ENCODE data around the gene MIS18A.

Gene MIS18A

GRCh38 chr21:32320726-32321125, 41.9 kb upstream of the MIS18A start:
- Histone ChIP-seq H3K27me3 (no peaks in the 10 kb centered on the region), H3K4me1 (no peaks in the 10 kb centered on the region), H3K9me3 (no peaks in the 10 kb centered on the region), H3K4me3 (ENCODE audit: low read depth, low read length) (no peak overlapping the region), H3K36me3 (peaks cover 98% of the 10 kb centered on the region)
- peak; percentile 37 for DNase-seq
- no peak for TF ChIP-seq CTCF (IDR thresholded peaks at IDR 0.05; ENCODE audit: low read depth, low read length)

GRCh38 chr21:32320059-32320458, 41.2 kb upstream of the MIS18A start:
- H3K4me1 ChIP-seq, result no peaks in the 10 kb centered on the region
- TF ChIP-seq CTCF (IDR thresholded peaks at IDR 0.05; ENCODE audit: low read depth, low read length), result no peak
- H3K36me3 ChIP-seq, result peaks cover 96% of the 10 kb centered on the region
- DNase-seq, result no peak
- no peaks in the 10 kb centered on the region for H3K27me3 ChIP-seq
- no peak overlapping the region for H3K4me3 ChIP-seq (ENCODE audit: low read depth, low read length)
- H3K9me3 ChIP-seq, result no peaks in the 10 kb centered on the region

GRCh38 chr21:32319012-32319411, 40.2 kb upstream of the MIS18A start:
- peaks cover 94% of the 10 kb centered on the region for H3K36me3 ChIP-seq
- TF ChIP-seq CTCF (IDR thresholded peaks at IDR 0.05; ENCODE audit: low read depth, low read length), result no peak

GRCh38 chr21:32317726-32318125, 38.9 kb upstream of the MIS18A start:
- no peak for DNase-seq
- no peaks in the 10 kb centered on the region for H3K27me3 ChIP-seq
- H3K36me3 ChIP-seq, result peaks cover 82% of the 10 kb centered on the region
- H3K9me3 ChIP-seq, result no peaks in the 10 kb centered on the region
- TF ChIP-seq CTCF (IDR thresholded peaks at IDR 0.05; ENCODE audit: low read depth, low read length), result no peak
- H3K4me1 ChIP-seq, result no peaks in the 10 kb centered on the region
- no peak overlapping the region for H3K4me3 ChIP-seq (ENCODE audit: low read depth, low read length)

More at GRCh38 chr21:32319012-32319411, 40.2 kb upstream of the MIS18A start:
- Histone ChIP-seq H3K4me3 (ENCODE audit: low read depth, low read length) (no peak overlapping the region), H3K9me3 (no peaks in the 10 kb centered on the region), H3K4me1 (no peaks in the 10 kb centered on the region), H3K27me3 (no peaks in the 10 kb centered on the region)
- no peak for DNase-seq

DNA sequence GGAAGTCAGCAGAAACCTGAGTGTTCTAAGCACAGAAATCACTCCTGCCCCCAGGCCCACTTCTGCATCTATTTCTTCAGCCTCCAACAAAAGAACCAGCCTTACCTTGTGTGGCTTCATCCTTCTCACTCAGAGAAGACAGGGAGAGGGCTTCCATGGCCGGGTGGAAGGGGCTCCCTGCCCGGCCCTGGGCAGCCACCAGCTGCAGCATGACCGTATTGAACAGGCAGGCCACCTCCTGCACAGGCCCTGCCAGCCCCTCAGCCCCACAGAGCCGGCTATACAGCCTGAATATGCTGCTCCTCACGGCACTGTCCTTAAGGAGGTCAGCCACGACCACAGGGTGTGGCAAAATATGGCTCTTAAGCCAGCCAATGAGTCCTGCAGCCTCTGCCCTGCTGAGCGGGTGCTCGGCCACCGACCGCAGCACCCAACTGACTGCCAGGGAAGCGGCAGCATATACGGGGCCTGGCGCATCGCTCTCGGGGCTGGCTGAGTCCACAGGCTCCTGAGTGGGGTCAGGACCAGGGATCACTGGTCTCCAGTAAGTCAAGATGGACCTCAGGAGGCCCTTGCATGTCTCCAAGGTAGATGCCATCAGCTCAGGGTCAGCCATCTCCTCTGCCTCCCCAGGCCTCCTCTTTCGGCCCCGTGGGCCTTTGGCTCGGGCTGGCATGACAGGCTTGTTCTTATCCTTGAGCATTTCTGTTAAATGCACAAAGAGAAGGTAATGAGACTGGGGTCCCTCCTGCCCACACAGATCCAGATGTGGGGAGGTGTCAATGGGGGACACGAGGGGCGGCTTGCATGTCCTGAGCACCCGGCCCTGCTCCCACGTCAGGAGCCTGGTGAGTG, 37.7 kb upstream of the MIS18A start:
- TF ChIP-seq CTCF (IDR thresholded peaks at IDR 0.05; ENCODE audit: low read depth, low read length), result no peak
- H3K9me3 ChIP-seq, result no peaks in the 10 kb centered on the region
- peaks cover 84% of the 10 kb centered on the region for H3K36me3 ChIP-seq
- no peaks in the 10 kb centered on the region for H3K27me3 ChIP-seq
- no peaks in the 10 kb centered on the region for H3K4me1 ChIP-seq
- no peak for DNase-seq
- H3K4me3 ChIP-seq (ENCODE audit: low read depth, low read length), result no peak overlapping the region

All from BE2C (cell line).